IMR-90 (cell line): ENCODE results near the gene CASP3. TPM values are rescaled to one million over a fixed set of nuclear protein-coding genes. Genes with fewer than 3 reads are reported as not detected.

Source experiments
- ATAC-seq: fragments of 200-7000 bp; cut with Tn5 transposase; 2 replicates; pipeline ENCODE4 v1.9.1; 2020; ENCODE audit warnings: low read depth, mild to moderate bottlenecking, moderate library complexity
- BruUV-seq: library from RNA; stranded (reverse); fragments of 400-500 nt; replicated peaks from 2 replicates; lab custom pipeline; 2021; lab: Mats Ljungman, UMichigan
- CTCF ChIA-PET: fragments of 300-600 bp; formaldehyde crosslinking; extraction: SDS; loops from one replicate; lab custom pipeline; 2021; ENCODE audit warnings: antibody characterized with exemption; lab: Yijun Ruan, JAX
- POLR2A ChIA-PET: fragments of 300-600 bp; sonication (Branson Sonifier 250); formaldehyde crosslinking; loops from one replicate; lab custom pipeline; 2022; ENCODE audit warnings: antibody characterized with exemption; ENCODE audit not compliant: unreplicated experiment; lab: Charles Lee
- DNase-seq: peaks from one replicate; pipeline ENCODE4 v3.0.0; 2013
- H2AFZ ChIP-seq: replicated peaks from 2 replicates; pipeline ENCODE3; 2013; ENCODE audit warnings: low read length, mild to moderate bottlenecking; ENCODE audit not compliant: poor library complexity
- H2AK5ac ChIP-seq: 2 replicates; pipeline ENCODE4 v1.6.1; 2013; ENCODE audit warnings: low read depth, low read length, inconsistent platforms
- H2AK9ac ChIP-seq: replicated peaks from 2 replicates; pipeline ENCODE3; 2013; ENCODE audit warnings: mild to moderate bottlenecking, low read depth, low read length, moderate library complexity; ENCODE audit not compliant: poor library complexity
- H2BK120ac ChIP-seq: 2 replicates; pipeline ENCODE4 v1.6.1; 2013; ENCODE audit warnings: low read depth, low read length, inconsistent platforms
- H2BK15ac ChIP-seq: 3 replicates; pipeline ENCODE4 v1.6.1; 2013; ENCODE audit warnings: low read depth, low read length, inconsistent platforms
- H2BK20ac ChIP-seq: 2 replicates; pipeline ENCODE4 v1.6.1; 2013; ENCODE audit warnings: low read depth, mild to moderate bottlenecking, inconsistent platforms, low read length, moderate library complexity
- H2BK5ac ChIP-seq: 2 replicates; pipeline ENCODE4 v1.6.1; 2013; ENCODE audit warnings: mild to moderate bottlenecking, low read depth, low read length, inconsistent platforms; ENCODE audit not compliant: poor library complexity, severe bottlenecking
- H3K14ac ChIP-seq: replicated peaks from 2 replicates; pipeline ENCODE4 v1.6.1; 2013; ENCODE audit warnings: low read depth, low read length, inconsistent platforms
- H3K18ac ChIP-seq: 2 replicates; pipeline ENCODE4 v1.6.1; 2013; ENCODE audit warnings: low read depth, low read length, control low read depth
- H3K23ac ChIP-seq: 2 replicates; pipeline ENCODE4 v1.6.1; 2013; ENCODE audit warnings: low read depth, low read length, inconsistent platforms
- H3K27ac ChIP-seq: 2 replicates; pipeline ENCODE4 v1.5.1; 2013; ENCODE audit warnings: mild to moderate bottlenecking, control low read depth, low read length; ENCODE audit not compliant: insufficient read depth
- H3K27me3 ChIP-seq: 2 replicates; pipeline ENCODE4 v1.6.1; 2013; ENCODE audit warnings: low read length; ENCODE audit not compliant: control insufficient read depth, insufficient read depth
- H3K36me3 ChIP-seq: 2 replicates; pipeline ENCODE4 v1.6.1; 2013; ENCODE audit warnings: low read length, mixed read lengths; ENCODE audit not compliant: control insufficient read depth, insufficient read depth
- H3K4ac ChIP-seq: 2 replicates; pipeline ENCODE4 v1.6.1; 2013; ENCODE audit warnings: low read depth, low read length, inconsistent platforms
- H3K4me1 ChIP-seq: 2 replicates; pipeline ENCODE4 v1.6.1; 2013; ENCODE audit warnings: low read length, mixed read lengths; ENCODE audit not compliant: control insufficient read depth, insufficient read depth
- H3K4me2 ChIP-seq: 2 replicates; pipeline ENCODE4 v1.6.1; 2013; ENCODE audit warnings: low read depth, mild to moderate bottlenecking, control low read depth, low read length, moderate library complexity
- H3K4me3 ChIP-seq: 2 replicates; pipeline ENCODE4 v1.5.1; 2013; ENCODE audit warnings: low read depth, mild to moderate bottlenecking, control low read depth, low read length, moderate library complexity; ENCODE audit not compliant: insufficient read depth
- H3K56ac ChIP-seq: 2 replicates; pipeline ENCODE4 v1.6.1; 2013; ENCODE audit warnings: low read length, inconsistent platforms; ENCODE audit not compliant: insufficient read depth; ENCODE audit errors: extremely low read depth
- H3K79me1 ChIP-seq, 2 experiments: 2 replicates each; pipeline ENCODE4 v1.6.1; 2013; ENCODE audit warnings: low read length in 2 of 2, inconsistent platforms in 1 of 2, low read depth in 1 of 2
- H3K9ac ChIP-seq: 2 replicates; pipeline ENCODE4 v1.6.1; 2013; ENCODE audit warnings: low read depth, low read length, control low read depth
- H3K9me1 ChIP-seq: 2 replicates; pipeline ENCODE4 v1.6.1; 2013; ENCODE audit warnings: low read length, inconsistent platforms; ENCODE audit not compliant: insufficient read depth
- H3K9me3 ChIP-seq: 2 replicates; pipeline ENCODE4 v1.6.1; 2013; ENCODE audit warnings: low read length; ENCODE audit not compliant: control insufficient read depth, insufficient read depth
- H4K20me1 ChIP-seq: 2 replicates; pipeline ENCODE4 v1.6.1; 2013; ENCODE audit warnings: low read length, inconsistent platforms; ENCODE audit not compliant: insufficient read depth
- H4K5ac ChIP-seq: 2 replicates; pipeline ENCODE4 v1.6.1; 2013; ENCODE audit warnings: mild to moderate bottlenecking, low read depth, low read length, control low read depth
- H4K8ac ChIP-seq, 2 experiments: 2 replicates each; pipeline ENCODE4 v1.6.1; 2013; ENCODE audit warnings: low read depth in 2 of 2, low read length in 2 of 2, control low read depth in 1 of 2, inconsistent platforms in 1 of 2
- H4K91ac ChIP-seq: 2 replicates; pipeline ENCODE4 v1.6.1; 2013; ENCODE audit warnings: low read depth, low read length, inconsistent platforms; ENCODE audit not compliant: insufficient read depth
- ELK1 ChIP-seq: fragments of 150-350 bp; IDR thresholded peaks from 2 replicates; pipeline ENCODE4 v1.6.1; 2016; ENCODE audit warnings: low read depth, mild to moderate bottlenecking, low read length, moderate library complexity, borderline replicate concordance
- MAFK ChIP-seq: IDR thresholded peaks from 2 replicates; pipeline ENCODE4 v1.6.1; 2012; ENCODE audit warnings: low read depth, low read length, improper control_type of control experiment
- MXI1 ChIP-seq: IDR thresholded peaks from 2 replicates; pipeline ENCODE4 v1.6.1; 2012; ENCODE audit warnings: low read depth, mild to moderate bottlenecking, low read length, moderate library complexity, borderline replicate concordance
- NFE2L2 ChIP-seq: fragments of 150-350 bp; IDR thresholded peaks from 2 replicates; pipeline ENCODE4 v1.6.1; 2016; ENCODE audit warnings: low read depth, mild to moderate bottlenecking, low read length
- RAD21 ChIP-seq: IDR thresholded peaks from 2 replicates; pipeline ENCODE4 v1.6.1; 2012; ENCODE audit warnings: low read length, improper control_type of control experiment
- USF2 ChIP-seq: fragments of 150-350 bp; IDR thresholded peaks from 2 replicates; pipeline ENCODE4 v1.6.1; 2017; ENCODE audit warnings: mild to moderate bottlenecking, antibody characterized with exemption, low read length, low read depth
- WGBS, 2 experiments: methylation state at CpG; one replicate each; pipeline versions ENCODE4 v1.1.5 to v1.1.7; 2013; ENCODE audit warnings: missing lambda C conversion rate in 2 of 2; ENCODE audit not compliant: insufficient read length in 1 of 2; ENCODE audit errors: extremely low coverage in 2 of 2; 5-methylcytosine and 5-hydroxymethylcytosine counted together
- dilution Hi-C: fragments of 300-500 bp; cut with HindIII; formaldehyde crosslinking; loops from one replicate; pipeline ENCODE4 v1.14.3; 2018; ENCODE audit warnings: low sequenced_read_pairs; ENCODE audit not compliant: unreplicated experiment
- in situ Hi-C: fragments of 300-500 bp; cut with MboI; formaldehyde crosslinking; loops from 3 replicates; pipeline ENCODE4 v1.14.3; 2019; ENCODE audit warnings: low sequenced_read_pairs, inconsistent platforms, mixed read lengths
- intact Hi-C: fragments of 100-400 bp; cut with micrococcal nuclease; formaldehyde crosslinking; loops from 2 replicates; pipeline ENCODE4 v1.10.0; 2022
- polyA plus RNA-seq, 3 experiments: library from polyadenylated mRNA; depleted of rRNA; stranded (reverse); fragments of >200 nt; gene quantifications; 2 replicates each; pipeline ENCODE4 v1.2.3, GENCODE V29; 2012; ENCODE audit warnings: low replicate concordance in 1 of 3
- total RNA-seq: library from RNA; depleted of rRNA; stranded (reverse); fragments of >200 nt; gene quantifications from 2 replicates; pipeline ENCODE4 v1.2.3, GENCODE V29; 2012

The CASP3 gene
- total and polyA plus RNA-seq, 2 of the 4 experiments (the other 2 are of a cell fraction): 26.7 to 27.4 TPM

GRCh38 chr4:184620212-184620867 is 28.9 kb downstream of the CASP3 start:
- 0 out of 2 replicates have a peak, but pooled peaks cover 1% of the 10 kb centered on the region for H3K4me1 ChIP-seq
- CTCF ChIA-PET: no interaction called here
- H3K9me3 ChIP-seq: no peaks in the 10 kb centered on the region
- H2BK15ac ChIP-seq: no peak overlapping the region
- no peak overlapping the region for H3K9ac ChIP-seq
- POLR2A ChIA-PET: no interaction called here
- dilution Hi-C loops: no loop called here
- H3K4ac ChIP-seq: no peak overlapping the region
- no peak overlapping the region for H3K4me2 ChIP-seq
- H2AK9ac ChIP-seq: no peak overlapping the region
- H2BK20ac ChIP-seq: no peak overlapping the region
- H3K4me3 ChIP-seq: no peak overlapping the region
- no peak overlapping the region for H4K5ac ChIP-seq
- no peak overlapping the region for H3K18ac ChIP-seq
- no peak overlapping the region for H2BK5ac ChIP-seq
- no peaks in the 10 kb centered on the region for H3K27me3 ChIP-seq
- no peak overlapping the region for H3K14ac ChIP-seq
- H2AK5ac ChIP-seq: no peak overlapping the region
- H3K9me1 ChIP-seq: no peaks in the 10 kb centered on the region
- ATAC-seq: no peak
- no peak overlapping the region for H3K23ac ChIP-seq
- in situ Hi-C loops: no loop called here
- H3K27ac ChIP-seq: no peak overlapping the region
- no peak for DNase-seq
- no peak overlapping the region for H2BK120ac ChIP-seq
- no CpG with 5 or more reads among the region's 11 CpGs for WGBS, 2 experiments
- no TSS peak for BruUV-seq
- no peaks in the 10 kb centered on the region for H3K36me3 ChIP-seq
- no peak overlapping the region for H2AFZ ChIP-seq
- TF ChIP-seq MXI1: no peak
- TF ChIP-seq USF2: no peak
- no peak for TF ChIP-seq NFE2L2
- TF ChIP-seq RAD21: no peak
- TF ChIP-seq MAFK: no peak
- no peak for TF ChIP-seq ELK1
- no peaks in the 10 kb centered on the region for H3K79me1 ChIP-seq
- H3K56ac ChIP-seq: no peak overlapping the region
- H4K91ac ChIP-seq: no peak overlapping the region
- H4K20me1 ChIP-seq: no peaks in the 10 kb centered on the region
- intact Hi-C loops: no loop called here
- H4K8ac ChIP-seq: no peak overlapping the region
